ENCODE measurements around the gene NR5A2. TPM values are rescaled to one million over a fixed set of nuclear protein-coding genes. Genes with fewer than 3 reads are reported as not detected.

NR5A2 gene
- total RNA-seq, 4 donors from 2014 or later: 3.2 to 6.8 (median 6.5) TPM

GRCh38 chr1:200176798-200177197 lies 149.3 kb downstream of the NR5A2 start:
- TF ChIP-seq, protein P1, sequence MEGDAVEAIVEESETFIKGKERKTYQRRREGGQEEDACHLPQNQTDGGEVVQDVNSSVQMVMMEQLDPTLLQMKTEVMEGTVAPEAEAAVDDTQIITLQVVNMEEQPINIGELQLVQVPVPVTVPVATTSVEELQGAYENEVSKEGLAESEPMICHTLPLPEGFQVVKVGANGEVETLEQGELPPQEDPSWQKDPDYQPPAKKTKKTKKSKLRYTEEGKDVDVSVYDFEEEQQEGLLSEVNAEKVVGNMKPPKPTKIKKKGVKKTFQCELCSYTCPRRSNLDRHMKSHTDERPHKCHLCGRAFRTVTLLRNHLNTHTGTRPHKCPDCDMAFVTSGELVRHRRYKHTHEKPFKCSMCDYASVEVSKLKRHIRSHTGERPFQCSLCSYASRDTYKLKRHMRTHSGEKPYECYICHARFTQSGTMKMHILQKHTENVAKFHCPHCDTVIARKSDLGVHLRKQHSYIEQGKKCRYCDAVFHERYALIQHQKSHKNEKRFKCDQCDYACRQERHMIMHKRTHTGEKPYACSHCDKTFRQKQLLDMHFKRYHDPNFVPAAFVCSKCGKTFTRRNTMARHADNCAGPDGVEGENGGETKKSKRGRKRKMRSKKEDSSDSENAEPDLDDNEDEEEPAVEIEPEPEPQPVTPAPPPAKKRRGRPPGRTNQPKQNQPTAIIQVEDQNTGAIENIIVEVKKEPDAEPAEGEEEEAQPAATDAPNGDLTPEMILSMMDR (IDR thresholded peaks at IDR 0.05; ENCODE audit: low read depth): no peak

- TF ChIP-seq, protein P1 (IDR thresholded peaks at IDR 0.05; ENCODE audit: low read depth): no peak
These were observed 150.8 kb downstream of the NR5A2 start for GRCh38 chr1:200178340-200178739.

DNA sequence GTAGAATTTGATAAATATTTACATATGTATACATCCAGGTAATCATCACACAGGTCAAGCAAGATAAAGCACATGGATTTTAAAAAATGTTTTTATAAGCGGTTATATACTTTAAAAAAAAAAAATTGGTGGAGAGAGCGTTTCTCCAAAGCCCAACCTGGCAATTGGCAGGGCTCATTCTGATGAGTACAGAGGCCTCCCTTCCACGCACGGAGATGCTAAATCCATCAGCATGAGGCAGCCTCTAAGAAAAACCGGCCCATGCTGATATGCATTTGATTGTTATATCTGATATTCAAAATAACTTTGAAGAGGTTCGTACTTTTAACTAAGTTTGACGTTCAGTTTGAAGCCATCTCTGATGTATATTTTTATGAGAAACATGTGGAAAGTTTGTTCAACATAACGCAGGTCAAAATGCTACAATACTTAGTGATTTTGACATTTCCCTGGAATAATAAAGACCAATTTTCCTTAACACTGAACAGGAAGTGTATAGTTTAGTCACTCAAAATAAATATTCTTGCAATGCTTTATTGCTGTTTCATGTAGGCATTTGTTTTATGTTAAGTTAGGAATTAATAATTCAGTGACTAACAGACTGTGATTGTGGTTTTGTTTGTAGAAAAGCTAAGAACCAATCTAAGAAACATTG lies 151.7 kb downstream of the NR5A2 start:
- TF ChIP-seq, protein P1 (IDR thresholded peaks at IDR 0.05; ENCODE audit: low read depth): no peak

- TF ChIP-seq, protein P1 (IDR thresholded peaks at IDR 0.05; ENCODE audit: low read depth): no peak
These were observed 152.3 kb downstream of the NR5A2 start for GRCh38 chr1:200179781-200180160.

- TF ChIP-seq, protein P1 (IDR thresholded peaks at IDR 0.05; ENCODE audit: low read depth): no peak
These were observed 153.3 kb downstream of the NR5A2 start for GRCh38 chr1:200180821-200181220.

DNA sequence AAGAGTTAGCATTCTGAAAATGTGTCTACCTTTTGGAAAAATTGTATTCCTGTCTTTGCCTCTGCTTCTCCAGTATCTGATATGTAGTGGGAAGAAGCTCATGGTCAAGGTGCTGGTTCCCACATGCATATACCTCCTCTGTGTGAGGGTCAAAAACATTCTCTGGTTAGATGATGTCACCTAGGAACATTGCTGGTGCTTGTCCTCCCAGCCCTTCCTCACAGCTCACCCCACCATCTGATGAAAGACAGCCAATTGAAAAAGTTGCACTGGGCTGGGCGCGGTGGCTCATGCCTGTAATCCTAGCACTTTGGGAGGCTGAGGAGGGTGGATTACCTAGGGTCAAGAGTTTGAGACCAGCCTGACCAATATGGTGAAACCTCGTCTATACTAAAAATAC lies 154.4 kb downstream of the NR5A2 start:
- TF ChIP-seq, protein P1 (IDR thresholded peaks at IDR 0.05; ENCODE audit: low read depth): no peak

DNA sequence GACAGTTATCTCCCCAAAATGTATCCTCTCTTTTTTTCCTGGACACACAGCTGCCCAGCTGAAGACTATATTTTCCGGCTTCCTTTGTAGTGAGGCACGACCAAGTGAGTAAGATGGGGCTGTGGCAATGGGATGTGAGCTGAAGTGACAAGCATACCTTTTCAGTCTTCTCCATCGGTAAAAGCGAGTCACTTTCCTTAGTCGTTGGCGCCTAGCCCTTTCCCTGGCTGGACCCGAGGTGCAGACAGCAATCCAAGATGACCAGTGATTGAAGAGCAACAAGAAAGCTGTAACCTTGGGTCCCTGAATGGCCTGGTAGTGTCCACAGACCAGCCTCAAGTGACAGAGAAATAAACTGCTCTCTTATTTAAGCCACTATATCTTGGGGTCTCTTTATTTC lies 155.2 kb downstream of the NR5A2 start:
- TF ChIP-seq, protein P1 (IDR thresholded peaks at IDR 0.05; ENCODE audit: low read depth): no peak

All from subcutaneous adipose tissue (tissue), 4 donors.